ENCODE measurements around the gene NDST1. TPM values are rescaled to one million over a fixed set of nuclear protein-coding genes. Genes with fewer than 3 reads are reported as not detected.

NDST1 gene
- total RNA-seq, 1 experiment from 2014 or later, result 33.1 TPM

DNA sequence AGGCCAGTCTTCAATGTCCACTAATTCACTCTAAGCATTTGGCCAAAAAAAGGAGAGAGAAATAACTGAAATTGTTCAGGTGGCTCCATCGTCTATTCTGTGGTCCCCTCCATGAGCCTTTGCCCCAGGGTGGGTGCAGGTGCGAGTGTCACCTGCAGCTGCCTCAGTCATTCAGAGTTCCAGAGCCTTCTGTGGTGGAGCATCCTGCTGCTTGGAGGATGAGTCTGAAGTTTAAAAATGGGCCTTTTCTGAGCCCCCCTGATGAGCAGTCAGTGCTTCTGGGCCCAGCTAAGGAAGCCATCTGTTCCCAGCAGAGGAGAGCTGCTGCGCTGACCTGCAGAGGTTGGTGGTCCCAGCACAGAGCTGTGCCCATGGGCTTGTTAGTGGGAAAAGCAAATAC lies 48.2 kb downstream of the NDST1 start:
- Histone ChIP-seq H3K9me3 (ENCODE audit: control insufficient read depth in 1 of 2, insufficient read depth in 1 of 2, low read depth in 1 of 2, low read length in 2 of 2) (no peaks in the 10 kb centered on the region), H3K27me3 (ENCODE audit: insufficient read depth, low read length) (no peaks in the 10 kb centered on the region), H3K36me3 (ENCODE audit: control insufficient read depth in 1 of 2, insufficient read depth in 2 of 2, low read length in 2 of 2) (peaks cover 0 to 4% of the 10 kb centered on the region in 2 experiments; a peak in 2 of 4 replicates), H3K9ac (ENCODE audit: low read length) (no peak overlapping the region), H3K79me2 (ENCODE audit: insufficient read depth, low read length) (no peaks in the 10 kb centered on the region), H3K4me1 (ENCODE audit: control insufficient read depth in 1 of 2, insufficient read depth in 2 of 2, low read length in 2 of 2) (peaks cover 3 to 7% of the 10 kb centered on the region in 2 experiments; a peak in 2 of 4 replicates), H2AFZ (ENCODE audit: low read depth, low read length, poor library complexity, severe bottlenecking) (no peak overlapping the region), H4K20me1 (ENCODE audit: insufficient read depth) (no peaks in the 10 kb centered on the region), H3K4me3 (replicated peaks in 1 of 2; ENCODE audit: low read depth in 1 of 2, low read length in 2 of 2) (no peak overlapping the region), H3K4me2 (ENCODE audit: low read length) (no peak overlapping the region), H3K9me2 (ENCODE audit: insufficient read depth) (no peaks in the 10 kb centered on the region), H3K27ac (ENCODE audit: low read depth, low read length) (no peak overlapping the region)
- DNase-seq (ENCODE audit: low read depth, low spot score) (no peak), ATAC-seq (no peak)
- CTCF ChIA-PET, result no interaction called here
- POLR2A ChIA-PET, result no interaction called here
- TF ChIP-seq CEBPB (IDR thresholded peaks at IDR 0.05; ENCODE audit: low read depth) (no peak), ZFX (IDR thresholded peaks at IDR 0.05) (no peak), SP1 (IDR thresholded peaks at IDR 0.05; ENCODE audit: low read depth) (no peak), TCF7L2 (IDR thresholded peaks at IDR 0.05; ENCODE audit: borderline replicate concordance, extremely low read depth, insufficient read depth, insufficient read length) (no peak), EZH2 (IDR thresholded peaks at IDR 0.05) (no peak), YY1 (IDR thresholded peaks at IDR 0.05; ENCODE audit: extremely low read depth, insufficient replicate concordance, low read depth, low read length) (no peak), ATF3 (IDR thresholded peaks at IDR 0.05) (no peak), POLR2A (IDR thresholded peaks at IDR 0.05; ENCODE audit: borderline replicate concordance, extremely low read depth, insufficient read depth, insufficient read length) (no peak), POLR2AphosphoS5 (IDR thresholded peaks at IDR 0.05; ENCODE audit: low read depth, low read length) (no peak), ZNF274 (IDR thresholded peaks at IDR 0.05; ENCODE audit: low read depth, low read length) (no peak), SIN3A (IDR thresholded peaks at IDR 0.05; ENCODE audit: low read depth) (no peak), JUND (IDR thresholded peaks at IDR 0.05) (no peak), RAD21 (IDR thresholded peaks at IDR 0.05; ENCODE audit: low read depth) (no peak), SRF (IDR thresholded peaks at IDR 0.05; ENCODE audit: low read depth) (no peak)
- TF ChIP-seq, protein P1, sequence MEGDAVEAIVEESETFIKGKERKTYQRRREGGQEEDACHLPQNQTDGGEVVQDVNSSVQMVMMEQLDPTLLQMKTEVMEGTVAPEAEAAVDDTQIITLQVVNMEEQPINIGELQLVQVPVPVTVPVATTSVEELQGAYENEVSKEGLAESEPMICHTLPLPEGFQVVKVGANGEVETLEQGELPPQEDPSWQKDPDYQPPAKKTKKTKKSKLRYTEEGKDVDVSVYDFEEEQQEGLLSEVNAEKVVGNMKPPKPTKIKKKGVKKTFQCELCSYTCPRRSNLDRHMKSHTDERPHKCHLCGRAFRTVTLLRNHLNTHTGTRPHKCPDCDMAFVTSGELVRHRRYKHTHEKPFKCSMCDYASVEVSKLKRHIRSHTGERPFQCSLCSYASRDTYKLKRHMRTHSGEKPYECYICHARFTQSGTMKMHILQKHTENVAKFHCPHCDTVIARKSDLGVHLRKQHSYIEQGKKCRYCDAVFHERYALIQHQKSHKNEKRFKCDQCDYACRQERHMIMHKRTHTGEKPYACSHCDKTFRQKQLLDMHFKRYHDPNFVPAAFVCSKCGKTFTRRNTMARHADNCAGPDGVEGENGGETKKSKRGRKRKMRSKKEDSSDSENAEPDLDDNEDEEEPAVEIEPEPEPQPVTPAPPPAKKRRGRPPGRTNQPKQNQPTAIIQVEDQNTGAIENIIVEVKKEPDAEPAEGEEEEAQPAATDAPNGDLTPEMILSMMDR (IDR thresholded peaks at IDR 0.05 in 2 of 3, conservative IDR thresholded peaks at IDR 0.05 in 1 of 3; ENCODE audit: borderline replicate concordance in 1 of 3, insufficient read depth in 1 of 3, low read depth in 2 of 3, low read length in 2 of 3), result no peak
- TF ChIP-seq, protein P2, sequence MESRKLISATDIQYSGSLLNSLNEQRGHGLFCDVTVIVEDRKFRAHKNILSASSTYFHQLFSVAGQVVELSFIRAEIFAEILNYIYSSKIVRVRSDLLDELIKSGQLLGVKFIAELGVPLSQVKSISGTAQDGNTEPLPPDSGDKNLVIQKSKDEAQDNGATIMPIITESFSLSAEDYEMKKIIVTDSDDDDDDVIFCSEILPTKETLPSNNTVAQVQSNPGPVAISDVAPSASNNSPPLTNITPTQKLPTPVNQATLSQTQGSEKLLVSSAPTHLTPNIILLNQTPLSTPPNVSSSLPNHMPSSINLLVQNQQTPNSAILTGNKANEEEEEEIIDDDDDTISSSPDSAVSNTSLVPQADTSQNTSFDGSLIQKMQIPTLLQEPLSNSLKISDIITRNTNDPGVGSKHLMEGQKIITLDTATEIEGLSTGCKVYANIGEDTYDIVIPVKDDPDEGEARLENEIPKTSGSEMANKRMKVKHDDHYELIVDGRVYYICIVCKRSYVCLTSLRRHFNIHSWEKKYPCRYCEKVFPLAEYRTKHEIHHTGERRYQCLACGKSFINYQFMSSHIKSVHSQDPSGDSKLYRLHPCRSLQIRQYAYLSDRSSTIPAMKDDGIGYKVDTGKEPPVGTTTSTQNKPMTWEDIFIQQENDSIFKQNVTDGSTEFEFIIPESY (IDR thresholded peaks at IDR 0.05; ENCODE audit: extremely low read depth, insufficient replicate concordance, low read length), result no peak
- TF ChIP-seq, protein P3, sequence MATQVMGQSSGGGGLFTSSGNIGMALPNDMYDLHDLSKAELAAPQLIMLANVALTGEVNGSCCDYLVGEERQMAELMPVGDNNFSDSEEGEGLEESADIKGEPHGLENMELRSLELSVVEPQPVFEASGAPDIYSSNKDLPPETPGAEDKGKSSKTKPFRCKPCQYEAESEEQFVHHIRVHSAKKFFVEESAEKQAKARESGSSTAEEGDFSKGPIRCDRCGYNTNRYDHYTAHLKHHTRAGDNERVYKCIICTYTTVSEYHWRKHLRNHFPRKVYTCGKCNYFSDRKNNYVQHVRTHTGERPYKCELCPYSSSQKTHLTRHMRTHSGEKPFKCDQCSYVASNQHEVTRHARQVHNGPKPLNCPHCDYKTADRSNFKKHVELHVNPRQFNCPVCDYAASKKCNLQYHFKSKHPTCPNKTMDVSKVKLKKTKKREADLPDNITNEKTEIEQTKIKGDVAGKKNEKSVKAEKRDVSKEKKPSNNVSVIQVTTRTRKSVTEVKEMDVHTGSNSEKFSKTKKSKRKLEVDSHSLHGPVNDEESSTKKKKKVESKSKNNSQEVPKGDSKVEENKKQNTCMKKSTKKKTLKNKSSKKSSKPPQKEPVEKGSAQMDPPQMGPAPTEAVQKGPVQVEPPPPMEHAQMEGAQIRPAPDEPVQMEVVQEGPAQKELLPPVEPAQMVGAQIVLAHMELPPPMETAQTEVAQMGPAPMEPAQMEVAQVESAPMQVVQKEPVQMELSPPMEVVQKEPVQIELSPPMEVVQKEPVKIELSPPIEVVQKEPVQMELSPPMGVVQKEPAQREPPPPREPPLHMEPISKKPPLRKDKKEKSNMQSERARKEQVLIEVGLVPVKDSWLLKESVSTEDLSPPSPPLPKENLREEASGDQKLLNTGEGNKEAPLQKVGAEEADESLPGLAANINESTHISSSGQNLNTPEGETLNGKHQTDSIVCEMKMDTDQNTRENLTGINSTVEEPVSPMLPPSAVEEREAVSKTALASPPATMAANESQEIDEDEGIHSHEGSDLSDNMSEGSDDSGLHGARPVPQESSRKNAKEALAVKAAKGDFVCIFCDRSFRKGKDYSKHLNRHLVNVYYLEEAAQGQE (IDR thresholded peaks at IDR 0.05; ENCODE audit: low read depth), result no peak
- TF ChIP-seq, protein P4, sequence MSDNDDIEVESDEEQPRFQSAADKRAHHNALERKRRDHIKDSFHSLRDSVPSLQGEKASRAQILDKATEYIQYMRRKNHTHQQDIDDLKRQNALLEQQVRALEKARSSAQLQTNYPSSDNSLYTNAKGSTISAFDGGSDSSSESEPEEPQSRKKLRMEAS (IDR thresholded peaks at IDR 0.05), result no peak
- RAD21 ChIA-PET (ENCODE audit: low non-redundant PET in 1 of 2, low total read pairs in 2 of 2, uncharacterized antibody in 2 of 2, unreplicated experiment in 2 of 2), result no interaction called here
- BruUV-seq (replicated peaks), result no TSS peak
- intact Hi-C loops (cut with micrococcal nuclease), result no loop called here
